Islet of Langerhans (tissue), 1 donor: ENCODE measurements around the gene STK26.
"Not testable (repeated sequence)": the region's sequence is repeated elsewhere in the genome, so short reads cannot be mapped to it uniquely, and the experiment has no call there.

Experiments used
- FAIRE-seq: peaks from one replicate; lab custom pipeline; 2011; peaks lifted over from hg19 to GRCh38; lab: Jason Lieb, UNC

STK26 gene

GRCh38 chrX:132022967-132023895 is at the start of gene STK26:
Gene STK26 (plus strand): TSS chrX:132023302. CDS start chrX:132023618, 316 bp downstream.
- no peak for FAIRE-seq

DNA sequence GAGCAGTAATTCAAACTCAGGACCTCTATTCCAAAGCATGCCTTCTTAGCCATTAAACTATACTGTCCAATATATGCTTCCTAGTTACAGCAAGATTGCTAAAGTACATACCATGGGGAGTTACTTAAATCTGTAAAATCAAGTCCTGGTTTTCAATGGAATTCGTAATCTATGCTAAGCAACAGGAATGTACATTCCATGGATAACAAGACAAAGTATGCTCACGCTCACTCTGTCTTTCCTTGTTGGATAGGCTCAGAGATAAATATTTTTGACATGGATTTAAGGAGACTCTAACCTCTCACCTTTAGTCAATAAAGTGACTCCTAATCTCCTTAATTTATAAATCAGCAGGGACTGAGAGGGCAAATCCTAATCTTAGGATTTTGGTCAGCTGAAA is 47.3 kb upstream of the STK26 start:
- no peak for FAIRE-seq

DNA sequence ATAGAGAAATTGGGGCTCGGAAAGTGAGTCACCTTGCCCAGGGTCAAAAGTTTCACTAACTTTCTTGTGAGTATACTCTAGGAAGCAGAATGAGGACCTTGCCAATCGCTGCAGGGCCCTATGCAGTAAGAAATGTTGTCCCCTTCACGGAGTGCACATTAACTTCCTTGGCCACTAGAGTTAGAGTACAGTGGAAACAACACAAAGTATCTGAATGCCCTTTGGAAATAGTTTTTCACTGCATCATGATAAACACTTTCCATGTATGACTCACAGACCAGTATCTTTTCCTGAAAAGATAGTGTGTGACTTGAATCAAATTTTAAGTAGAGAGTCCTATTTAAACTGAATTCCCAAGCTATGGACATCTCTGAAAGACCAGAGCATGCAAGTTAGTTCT is 45.5 kb upstream of the STK26 start:
- FAIRE-seq, result no peak

GRCh38 chrX:131979116-131979515 is 44.0 kb upstream of the STK26 start:
- no peak for FAIRE-seq

GRCh38 chrX:131985526-131986049 is 37.5 kb upstream of the STK26 start:
- no peak for FAIRE-seq

DNA sequence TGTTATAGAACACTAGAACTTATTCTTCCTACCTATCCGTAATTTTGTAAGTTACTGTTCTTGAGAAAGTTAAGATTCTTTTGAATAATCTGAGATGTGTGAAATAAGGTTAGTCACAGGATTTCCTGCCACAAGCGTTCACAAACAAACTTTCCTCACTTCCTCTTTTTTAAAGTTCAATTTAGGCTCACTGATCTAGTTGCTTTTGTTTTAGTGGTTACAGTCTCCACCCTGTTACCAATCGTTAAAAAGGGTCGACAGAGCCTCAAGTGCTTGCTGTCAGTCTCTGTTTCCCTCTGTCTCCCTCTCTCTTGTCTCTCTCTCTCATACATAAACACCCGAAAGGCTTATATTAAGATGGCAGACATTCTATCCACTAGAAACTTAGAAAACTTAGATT is 35.9 kb upstream of the STK26 start:
- no peak for FAIRE-seq

DNA sequence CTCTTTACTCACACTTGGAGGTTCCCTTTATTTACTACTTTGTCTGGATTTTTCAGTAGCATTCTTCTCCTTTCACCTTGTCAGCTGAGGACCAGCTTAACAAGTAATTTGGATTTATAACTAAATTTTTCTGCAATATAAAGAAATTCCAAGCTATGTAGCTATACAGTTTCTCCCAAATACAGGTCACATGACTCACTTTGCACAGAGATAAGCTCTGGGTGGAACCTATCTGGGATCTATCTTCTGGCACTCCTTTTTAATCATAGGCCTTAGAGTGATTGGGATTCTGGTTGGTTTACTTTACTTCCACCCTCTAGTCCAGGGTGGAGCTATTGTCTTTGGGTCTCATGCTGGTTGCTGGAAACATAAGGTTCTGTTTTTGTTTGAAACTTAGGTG is 34.9 kb upstream of the STK26 start:
- FAIRE-seq, result no peak

- no peak for FAIRE-seq
These were observed 22.0 kb upstream of the STK26 start for GRCh38 chrX:132001127-132001526.

DNA sequence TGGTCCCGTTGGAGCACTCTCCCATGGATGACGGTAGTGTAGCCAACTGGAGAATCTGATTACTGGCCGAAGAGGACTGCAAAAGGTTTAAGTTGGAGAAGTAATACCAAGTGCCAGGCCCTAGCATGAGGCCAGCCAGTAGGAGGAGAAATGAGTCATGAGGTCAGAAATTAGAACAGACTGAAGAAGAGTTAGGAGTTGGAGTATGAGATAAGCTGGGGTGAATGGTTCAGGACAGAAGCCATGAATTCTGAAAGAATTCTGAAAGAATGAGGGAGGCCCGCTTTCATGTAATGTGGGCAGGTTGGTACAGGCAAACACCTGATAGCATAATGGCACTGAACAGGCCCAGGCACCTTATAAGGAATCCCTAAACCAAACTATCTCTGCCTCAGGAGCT is 18.4 kb upstream of the STK26 start:
- FAIRE-seq, result no peak

- FAIRE-seq, result no peak
These were observed 13.8 kb upstream of the STK26 start for GRCh38 chrX:132009350-132009749.

DNA sequence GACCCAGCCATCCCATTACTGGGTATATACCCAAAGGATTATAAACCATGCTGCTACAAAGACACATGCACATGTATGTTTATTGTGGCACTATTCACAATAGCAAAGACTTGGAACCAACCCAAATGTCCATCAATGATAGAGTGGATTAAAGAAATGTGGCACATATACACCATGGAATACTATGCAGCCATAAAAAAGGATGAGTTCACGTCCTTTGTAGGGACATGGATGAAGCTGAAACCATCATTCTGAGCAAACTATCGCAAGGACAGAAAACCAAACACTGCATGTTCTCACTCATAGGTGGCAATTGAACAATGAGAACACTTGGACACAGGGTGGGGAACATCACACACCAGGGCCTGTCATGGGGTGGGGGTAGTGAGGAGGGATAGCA is 12.9 kb upstream of the STK26 start:
- FAIRE-seq, result not testable (repeated sequence)

DNA sequence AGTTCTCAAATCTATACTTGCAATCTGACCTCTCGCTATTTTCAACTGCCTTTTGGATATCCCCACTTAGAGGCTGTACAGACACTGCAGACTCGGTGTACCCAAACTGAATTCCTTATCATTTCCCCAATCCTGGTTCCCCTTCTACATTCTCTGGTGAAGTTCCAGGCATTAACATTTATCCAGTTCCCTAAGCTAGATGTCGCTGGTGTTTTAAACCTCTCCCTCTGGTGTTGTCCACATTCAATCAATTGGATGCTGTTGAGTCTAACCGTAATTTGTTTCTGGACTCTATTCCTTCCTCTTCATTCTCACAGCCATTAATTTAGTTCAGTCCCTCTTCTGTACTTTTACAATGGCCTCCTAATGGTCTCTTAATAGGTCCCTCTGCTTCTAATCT is 7.2 kb upstream of the STK26 start:
- FAIRE-seq, result no peak

GRCh38 chrX:132016628-132017430 is 6.3 kb upstream of the STK26 start:
- FAIRE-seq, result no peak

DNA sequence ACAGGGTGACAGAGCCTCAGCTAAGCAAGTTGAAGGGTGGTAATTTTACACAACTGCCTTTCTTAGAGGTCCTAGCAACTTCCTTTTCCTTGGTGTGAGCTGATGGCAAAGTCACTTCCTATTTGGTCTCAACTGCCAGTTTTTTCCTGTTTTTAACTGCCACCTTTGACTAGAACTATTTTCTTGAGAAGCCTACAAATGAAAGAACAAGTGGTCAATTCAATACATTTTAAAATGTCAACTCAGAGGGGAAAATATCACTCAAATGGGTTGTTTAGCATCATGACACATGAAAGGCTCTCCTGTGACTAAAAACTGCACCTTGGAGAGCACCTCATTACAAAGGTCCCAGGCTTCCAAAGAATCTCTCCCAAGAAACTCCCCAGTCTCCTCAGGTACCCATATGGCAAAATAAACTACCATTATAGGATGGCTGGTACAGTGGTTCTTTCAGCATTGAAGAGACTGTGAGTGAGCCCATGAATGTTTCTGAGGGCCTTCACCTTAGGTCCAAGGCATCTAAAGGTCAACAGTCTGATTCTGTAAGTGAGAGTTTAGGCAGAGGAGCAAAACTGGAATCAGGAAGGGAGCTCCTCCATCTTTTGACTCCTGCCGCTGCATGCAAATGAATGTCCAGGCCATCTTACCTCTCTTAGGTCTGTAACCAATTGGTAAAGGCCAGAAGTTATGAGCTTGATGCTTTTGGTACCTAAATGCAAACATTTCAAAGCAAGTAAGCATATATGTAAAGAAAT is 5.5 kb upstream of the STK26 start:
- FAIRE-seq, result no peak

GRCh38 chrX:132022198-132022966 is 720 bp upstream of the STK26 start:
- no peak for FAIRE-seq

DNA sequence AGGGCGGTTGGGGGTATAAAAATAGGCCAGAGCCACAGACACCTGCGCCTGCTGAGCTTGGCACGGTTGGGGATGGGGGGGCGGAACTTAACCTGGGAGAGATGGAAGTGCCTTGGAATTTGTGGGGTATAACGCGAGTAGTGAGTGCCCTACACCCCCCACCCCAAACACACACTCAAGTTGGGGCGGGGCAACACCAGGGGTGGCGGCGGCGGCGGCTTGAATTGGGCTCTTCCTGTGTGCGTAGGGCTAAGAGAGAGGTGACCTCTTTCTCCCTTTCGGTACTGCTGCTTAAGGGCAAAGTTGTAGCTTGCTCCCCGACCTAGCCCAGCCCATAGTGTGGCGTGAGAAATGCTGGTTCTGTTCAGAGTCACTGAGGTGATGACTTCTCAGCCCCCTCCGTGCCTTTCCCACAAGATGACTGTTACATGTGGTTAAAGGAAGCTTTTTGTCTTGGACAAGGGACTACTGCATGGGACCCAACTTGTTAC is 839 bp downstream of the STK26 start:
- FAIRE-seq, result no peak

DNA sequence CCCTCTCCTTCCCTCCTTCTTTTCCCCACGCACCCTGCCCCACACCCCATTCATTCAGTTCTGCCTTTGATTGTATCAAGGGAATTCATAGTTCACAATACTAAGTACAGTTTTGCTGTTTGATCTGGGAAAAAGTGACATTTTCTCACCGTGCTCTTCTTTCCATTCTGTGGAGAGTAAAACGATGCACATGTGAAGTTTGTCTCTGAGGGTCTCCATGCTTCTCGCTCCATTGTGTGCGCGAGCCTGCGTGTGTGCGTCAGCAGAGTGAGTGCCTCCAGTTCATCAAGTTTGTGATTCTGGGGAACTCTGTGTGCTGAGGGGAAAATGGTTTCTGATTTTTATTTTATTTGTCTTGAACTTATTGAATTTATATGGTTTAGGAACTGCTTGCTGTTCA is 1.9 kb downstream of the STK26 start:
- FAIRE-seq, result no peak

- FAIRE-seq, result no peak
These were observed 7.2 kb downstream of the STK26 start for GRCh38 chrX:132030264-132030663.

DNA sequence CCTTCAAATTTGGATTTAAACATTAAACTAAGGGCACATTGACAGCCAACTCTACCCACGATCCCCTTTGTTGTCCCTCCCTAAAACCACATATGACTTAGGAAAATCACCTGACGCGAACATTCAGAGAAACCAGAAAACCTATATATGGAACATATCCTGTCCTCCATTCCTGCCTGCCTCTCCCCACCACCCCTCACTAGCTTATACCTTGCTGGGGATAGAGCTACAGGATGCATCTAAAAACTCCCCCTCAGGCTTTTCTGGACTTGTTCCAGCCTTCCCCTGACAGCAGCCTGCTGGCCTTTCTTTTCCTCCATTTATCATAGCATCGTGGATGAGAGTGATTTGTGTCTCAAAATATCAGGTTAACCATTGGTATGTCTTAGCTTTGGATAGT is 8.8 kb downstream of the STK26 start:
- FAIRE-seq, result no peak

GRCh38 chrX:132033166-132033565 is 10.1 kb downstream of the STK26 start:
- no peak for FAIRE-seq

DNA sequence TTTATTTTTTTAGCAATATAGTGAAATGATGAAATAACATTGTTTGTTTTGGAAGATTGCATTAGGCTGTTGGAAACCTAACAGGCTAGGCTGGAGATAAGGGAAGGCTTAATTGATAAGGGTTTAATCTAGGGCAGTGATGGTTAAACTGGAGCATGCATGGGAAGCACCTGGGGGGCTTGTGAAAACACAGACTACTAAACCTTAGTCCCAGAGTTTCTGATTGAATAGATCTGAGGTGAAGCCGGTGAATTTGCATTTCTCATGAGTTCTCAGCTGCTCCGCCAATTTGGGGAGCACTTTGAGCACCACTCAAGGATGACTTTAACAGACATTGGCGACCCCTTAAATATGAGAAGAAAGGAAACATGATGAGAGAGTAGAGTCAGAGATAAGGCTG is 11.5 kb downstream of the STK26 start:
- no peak for FAIRE-seq
